Measurements from ENCODE around the gene C1QL1. TPM values are rescaled to one million over a fixed set of nuclear protein-coding genes. Genes with fewer than 3 reads are reported as not detected.

The C1QL1 gene
- total RNA-seq, 1 donor from 2014 or later: 3.2 TPM

DNA sequence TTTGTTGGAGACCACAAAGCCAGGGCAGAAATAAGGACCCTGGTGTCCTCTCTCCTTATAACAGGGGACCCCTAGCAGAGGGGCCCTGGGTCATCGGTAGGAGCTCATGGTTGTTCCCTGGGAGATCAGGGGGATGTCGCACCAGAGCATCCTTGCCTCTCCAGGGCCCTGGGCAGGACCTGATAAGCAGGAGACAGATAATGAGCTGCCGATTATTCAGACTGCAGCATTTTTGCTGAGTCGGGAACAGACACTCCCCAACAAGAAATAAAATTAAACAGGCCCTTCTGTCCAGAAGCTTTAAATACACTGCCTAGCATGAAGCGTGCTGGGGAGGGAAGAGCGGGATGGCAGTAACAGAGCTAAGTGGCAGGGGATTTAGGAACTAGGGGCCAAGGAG is 37.4 kb downstream of the C1QL1 start:
- DNase-seq (ENCODE audit: low spot score): no peak

DNA sequence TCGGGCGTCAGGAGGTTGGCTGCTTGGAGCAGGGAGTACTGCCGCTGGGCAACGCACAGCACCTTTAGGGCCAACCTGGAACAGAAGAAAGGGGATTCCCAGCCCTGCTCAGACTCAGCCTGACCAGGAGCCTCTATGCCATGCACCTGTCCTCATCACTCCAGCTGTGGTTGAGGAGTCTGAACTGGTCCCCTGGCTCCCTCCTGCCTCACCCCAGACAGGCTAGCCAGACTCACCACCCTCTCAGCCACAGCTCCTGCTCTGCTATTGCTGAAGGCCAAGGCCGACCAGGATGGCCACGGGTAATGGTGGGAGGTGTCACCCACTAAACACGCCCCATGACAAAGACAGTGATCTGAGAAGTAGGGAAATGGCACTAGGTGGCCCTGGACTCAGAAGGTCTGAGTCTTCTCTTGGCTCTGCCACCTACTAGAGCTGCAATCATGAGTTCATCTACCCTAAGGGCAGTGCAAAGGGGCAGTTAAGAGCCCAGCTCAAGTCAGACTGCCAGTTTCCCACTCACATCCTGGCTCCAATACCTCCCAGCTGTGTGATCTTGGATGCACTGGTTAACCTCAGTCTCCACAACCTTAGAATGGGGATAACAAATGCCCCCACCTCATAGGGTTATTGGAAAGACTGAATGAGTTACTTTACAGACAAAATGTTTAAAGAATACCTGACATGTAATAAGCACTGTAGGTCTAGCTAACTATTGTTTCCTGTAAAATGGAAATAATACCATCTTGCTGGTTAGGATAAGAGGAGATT is 39.0 kb downstream of the C1QL1 start:
- no peak for DNase-seq (ENCODE audit: low spot score)

DNA sequence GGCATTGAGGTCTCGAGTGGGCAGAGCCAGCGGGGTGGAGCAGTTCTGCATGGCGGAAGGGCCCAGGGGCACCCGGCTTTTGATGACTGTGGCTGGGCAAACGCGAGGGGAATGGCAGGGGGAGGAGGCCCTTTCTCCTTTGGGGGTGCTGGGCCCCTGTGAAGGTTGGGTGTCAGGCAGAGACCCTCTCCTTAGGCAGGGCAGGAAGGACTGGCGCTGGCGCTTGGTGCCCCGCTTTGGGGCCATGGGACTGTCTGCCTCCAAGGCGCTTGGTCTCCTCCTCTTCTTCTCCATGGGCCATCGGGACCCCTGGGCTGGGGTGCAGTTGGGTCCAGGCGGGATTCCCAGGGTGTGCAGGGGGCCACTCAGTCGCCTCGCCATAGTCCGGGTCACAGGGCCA is 40.0 kb downstream of the C1QL1 start:
- DNase-seq (ENCODE audit: low spot score): no peak

DNA sequence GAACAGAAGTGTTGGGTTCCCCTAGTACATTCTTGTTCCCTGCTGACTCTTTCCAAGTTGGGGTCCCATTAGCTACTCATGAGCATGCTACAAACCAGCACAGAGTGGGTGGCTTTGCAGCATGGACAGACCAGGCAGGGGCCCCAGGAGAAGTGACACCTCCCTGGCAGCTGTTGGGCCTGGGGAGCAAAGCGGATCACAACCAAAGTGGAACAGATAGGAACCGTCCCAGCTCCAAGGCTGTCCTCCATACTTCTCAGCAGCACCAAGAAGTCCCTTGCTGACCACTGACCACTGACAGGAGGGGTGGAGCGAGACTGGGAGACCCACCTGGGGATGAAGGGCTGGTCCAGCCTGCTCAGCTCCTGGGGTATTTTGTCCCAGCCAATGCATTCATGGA is 40.4 kb downstream of the C1QL1 start:
- no peak for DNase-seq (ENCODE audit: low spot score)

DNA sequence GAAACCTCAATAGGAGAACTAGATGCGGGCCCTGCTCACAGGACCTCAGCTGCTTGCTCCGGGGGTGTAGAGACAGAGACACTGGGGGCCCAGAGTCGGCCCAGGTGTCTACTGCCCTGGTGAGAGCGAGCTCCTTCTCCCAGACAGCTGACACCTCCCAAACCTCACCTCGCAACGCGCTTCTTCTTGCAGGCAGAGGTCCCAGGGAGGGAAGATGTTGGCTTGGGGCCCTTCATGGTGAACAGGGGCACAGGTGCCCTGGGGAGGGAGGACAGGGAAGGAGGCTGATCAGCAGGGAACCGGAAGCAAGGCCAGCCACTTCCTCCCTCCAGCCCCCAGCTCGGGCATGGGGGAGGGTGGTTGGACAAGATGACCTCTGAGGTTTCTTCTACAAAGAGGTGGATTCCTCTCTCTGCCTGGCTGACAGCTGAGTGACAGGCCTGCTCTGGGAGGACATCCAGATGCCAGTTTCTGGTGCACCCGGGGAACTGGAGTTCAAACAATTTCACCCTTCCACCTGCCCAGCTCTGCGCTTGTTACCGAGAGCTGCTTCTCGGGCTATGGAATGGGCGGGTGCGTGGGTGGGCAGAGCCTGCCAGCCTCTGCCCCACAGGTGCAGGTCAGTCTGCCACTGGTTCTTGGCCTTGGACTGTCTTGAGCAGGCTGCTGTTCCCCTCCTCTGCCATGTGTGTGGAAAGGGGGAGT is 41.1 kb downstream of the C1QL1 start:
- no peak for DNase-seq (ENCODE audit: low spot score)

DNA sequence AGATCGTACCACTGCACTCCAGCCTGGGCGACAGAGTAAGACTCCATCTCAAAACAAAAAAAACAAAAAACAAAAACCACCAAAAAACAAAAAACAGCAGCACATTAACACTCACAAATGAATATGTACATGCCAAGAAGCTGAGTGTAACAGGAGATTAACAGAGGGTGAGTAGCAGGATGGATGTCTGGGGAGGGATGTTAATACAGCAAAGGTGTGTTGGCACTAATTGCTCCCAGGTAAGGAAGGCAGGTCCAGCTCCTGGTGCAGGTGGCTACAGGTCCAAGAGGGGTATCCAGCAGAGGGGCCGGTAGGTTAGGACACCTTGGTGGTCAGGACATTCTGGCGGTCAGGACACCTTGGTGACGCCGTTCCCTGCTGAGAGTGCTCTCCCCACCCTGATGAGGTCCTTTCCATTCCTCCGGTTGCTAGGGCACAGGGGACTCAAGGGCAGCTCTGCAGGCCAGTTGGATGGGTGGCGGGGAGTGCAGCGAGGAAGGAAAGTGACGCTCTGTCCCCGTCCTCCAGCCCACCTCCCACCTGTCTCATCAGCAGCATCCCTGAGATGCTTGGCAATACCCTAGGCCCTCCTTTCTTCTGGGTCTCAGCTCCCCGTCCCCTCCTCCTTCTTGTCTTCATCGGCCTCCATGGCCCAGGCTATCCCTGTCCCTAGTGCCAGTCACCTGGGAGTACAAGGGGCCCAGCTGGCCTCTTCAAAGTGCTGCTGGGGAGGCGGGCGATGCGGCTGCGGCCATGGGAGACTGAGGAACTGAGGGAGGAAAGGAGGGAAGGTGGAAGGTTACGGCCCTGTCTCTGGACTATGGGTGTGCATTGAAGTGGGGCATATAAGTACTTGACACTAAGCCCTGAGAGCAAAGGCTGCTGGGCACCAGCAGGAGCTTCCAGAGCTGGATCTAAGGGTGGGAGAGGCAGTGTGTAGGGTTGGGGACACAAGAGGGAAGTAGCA is 42.1 kb downstream of the C1QL1 start:
- no peak for DNase-seq (ENCODE audit: low spot score)

DNA sequence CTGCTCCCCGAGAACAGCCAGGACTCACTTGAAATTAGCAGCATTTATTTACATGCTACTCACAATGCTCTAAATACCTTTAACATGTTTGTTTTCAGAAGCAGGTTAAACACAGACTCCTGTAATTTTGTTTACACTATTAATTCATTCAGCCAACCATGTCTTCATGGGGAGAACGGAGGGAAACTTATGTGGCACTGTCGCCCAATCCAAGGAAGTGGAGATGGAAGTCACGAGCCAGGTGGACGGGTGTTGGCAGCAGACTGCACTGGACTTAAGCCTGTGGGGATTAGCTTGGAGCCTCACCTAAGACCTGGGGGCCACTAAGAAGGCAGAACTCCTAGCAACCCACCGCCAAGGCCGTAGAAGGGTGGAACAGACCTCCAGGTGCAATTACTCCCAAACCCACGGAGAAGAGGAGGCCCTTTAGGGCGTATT is 44.0 kb downstream of the C1QL1 start:
- DNase-seq (ENCODE audit: low spot score): no peak

DNA sequence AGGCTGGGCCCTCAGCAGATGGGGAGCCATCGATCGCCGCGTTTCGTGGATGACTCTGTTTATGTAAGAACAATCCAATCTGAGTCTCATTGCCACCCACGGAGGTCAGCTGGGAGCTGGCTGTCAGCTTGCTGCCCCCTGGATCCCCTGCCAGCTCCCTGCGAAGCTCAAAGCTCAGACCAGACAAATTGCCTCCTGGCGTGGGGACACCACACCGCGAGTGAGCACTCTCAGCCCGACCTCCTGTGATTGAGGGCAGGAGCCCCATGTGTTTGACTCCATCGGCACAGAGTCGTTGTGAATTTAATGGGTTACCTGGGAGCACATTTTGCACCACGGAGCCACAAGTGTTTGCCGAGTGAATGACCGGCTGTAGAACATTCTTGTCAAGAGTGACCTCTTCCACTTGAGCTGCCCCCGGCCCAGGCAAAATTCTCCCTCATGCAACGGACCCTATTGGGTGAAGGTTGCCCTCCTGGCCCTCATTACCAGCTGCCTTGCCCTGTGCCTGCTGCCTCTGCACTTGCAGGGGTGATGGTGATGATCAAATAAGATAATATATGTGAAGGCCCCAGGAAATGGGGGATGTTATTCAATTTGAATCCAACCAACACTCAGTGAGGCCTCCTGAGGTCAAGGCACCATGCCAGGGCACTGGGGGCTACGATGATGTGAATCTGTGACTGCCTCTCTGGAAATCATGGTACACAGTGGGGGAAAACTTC is 45.2 kb downstream of the C1QL1 start:
- DNase-seq (ENCODE audit: low spot score): no peak

DNA sequence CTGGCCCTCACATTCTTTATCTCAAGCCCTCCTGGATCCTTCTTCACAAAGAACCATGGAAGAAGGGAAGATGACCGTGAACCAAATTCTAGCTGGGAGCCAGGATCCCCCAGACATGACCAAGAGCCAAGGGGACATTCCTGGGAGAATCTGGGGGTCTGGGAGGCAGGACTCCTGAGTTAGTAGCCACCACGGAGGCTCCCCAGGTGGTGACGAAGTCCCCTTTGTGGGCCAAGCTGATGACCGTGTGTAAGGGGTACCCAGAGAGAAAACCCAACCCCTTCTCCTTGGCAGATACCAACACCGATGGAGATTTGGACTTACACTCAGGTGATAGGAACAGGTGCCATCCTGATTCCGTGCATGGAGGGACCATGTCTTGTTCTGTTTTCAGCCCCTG is 46.0 kb downstream of the C1QL1 start:
- DNase-seq (ENCODE audit: low spot score): no peak

DNA sequence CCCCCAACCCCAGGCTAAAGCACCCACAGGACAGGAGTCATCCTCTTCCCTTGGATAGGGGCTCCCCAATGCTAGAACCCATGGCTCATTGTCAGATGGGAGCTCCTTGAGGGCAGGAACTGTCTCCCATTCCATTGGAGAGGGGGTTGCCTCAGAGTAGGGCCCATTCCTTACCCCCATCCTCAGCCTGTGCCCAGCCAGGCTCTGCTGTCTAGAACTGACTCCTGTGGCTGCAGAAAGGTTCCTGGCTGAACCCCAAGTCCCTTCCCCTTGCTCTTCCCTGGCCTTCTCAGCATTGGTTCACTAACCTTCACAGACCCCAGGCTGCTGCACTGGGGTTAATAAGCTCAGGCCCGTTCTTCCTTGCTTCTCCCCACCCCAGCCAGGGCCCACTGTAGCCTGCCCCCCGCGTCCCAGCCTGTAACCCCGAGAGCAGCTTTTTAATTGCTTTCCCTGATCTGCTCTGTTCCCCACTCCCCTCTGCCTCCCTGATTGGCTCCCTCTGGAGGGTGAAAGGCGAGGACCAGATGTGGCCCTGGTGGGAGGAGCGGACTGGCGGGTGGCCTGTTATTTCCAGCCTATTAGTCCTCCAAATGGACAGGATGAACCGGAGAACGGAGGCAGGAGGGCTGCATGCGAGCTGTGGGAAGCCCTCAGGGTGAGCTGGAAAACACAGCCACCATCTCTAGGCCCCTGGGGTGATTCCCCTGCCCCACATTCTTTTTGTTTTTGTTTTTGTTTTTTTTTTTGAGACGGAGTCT is 46.8 kb downstream of the C1QL1 start:
- DNase-seq (ENCODE audit: low spot score): no peak

DNA sequence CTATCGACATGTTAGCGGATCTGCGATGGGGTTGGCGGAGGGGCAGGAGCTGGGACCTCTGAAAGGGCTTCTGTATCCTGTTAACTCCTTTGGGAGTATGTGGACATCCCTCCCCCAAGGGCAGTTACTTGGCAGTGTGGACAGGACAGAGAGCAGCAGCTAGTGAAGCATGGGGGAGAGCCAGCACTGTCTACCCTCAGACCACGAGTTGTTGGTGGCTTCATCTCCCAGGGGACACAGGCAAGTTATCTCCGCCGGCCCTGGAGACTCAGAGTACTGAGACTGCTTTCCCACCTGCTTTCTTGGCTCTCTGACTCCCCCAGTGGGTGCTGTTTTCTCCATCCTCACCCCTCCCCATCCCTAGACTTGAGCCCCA is 47.5 kb downstream of the C1QL1 start:
- no peak for DNase-seq (ENCODE audit: low spot score)

DNA sequence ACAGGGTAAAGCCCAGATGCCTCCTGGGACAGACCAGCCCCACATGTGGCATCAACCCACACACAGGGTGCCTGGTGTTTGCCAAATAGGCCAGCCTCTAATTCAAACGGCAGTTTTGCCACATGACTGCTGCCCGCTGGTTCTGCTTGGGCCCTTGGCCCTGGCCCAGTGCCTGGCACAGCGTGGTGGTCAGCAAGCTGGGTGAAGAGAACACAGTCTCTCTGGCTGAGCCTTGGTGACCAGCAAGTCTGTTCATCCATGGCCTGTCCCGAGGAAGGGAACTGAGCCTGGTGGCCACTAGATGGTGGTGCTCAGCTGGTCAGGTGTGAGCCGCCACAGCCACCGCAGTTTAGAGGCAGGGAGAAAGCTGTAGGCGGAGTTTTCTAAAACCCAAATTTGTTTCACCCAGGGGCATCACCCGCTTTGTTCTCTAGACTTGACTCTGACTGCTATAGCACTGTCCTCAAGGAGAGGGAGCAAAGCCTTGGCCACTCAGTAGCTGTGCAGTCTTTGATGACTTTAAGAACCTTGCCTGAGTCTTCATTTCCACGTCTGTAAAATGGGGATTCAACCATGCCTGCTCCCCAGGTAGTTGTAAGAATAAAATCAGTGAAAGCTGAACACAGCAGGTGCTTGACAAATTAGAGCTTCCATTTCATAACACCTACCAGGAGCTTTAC is 48.1 kb downstream of the C1QL1 start:
- DNase-seq (ENCODE audit: low spot score): peak; percentile 80

DNA sequence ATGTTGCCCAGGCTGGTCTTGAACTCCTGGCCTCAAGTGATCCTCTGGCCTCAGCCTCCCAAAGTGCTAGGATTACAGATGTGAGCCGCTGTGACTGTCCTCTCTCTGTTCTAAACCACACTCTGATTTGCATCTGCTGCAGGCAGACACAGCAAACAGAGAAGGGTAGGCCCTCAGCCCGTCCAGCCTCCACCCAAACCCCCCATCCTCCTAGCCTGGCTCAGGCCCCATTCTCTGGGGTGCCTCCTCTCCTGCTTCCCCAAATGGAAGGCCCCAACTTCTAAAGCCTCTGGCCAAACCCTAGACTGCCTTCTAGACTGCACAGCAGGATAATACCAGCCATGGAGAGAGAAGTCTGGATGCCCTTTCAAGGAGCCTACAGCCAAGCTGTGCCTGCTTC is 48.7 kb downstream of the C1QL1 start:
- no peak for DNase-seq (ENCODE audit: low spot score)

DNA sequence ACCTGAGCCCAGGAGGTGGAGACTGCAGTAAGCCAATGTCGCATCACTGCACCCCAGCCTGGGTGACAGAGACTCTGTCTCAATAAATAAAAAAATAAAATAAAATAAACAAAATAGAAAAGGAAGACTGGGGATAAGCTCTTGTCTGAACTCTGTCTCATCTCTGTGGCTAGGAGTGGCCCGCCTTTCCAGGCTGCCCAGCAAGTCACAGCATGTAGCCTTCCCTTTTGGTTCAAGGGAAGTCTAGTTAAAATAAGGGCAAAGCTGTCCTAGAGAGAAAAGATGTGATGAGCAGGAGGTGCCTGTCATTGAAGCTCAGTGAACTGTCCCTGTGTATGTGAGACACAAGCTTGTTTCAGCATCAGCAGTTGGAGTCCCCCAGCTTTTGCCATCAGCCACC is 50.1 kb downstream of the C1QL1 start:
- DNase-seq (ENCODE audit: low spot score): no peak

DNA sequence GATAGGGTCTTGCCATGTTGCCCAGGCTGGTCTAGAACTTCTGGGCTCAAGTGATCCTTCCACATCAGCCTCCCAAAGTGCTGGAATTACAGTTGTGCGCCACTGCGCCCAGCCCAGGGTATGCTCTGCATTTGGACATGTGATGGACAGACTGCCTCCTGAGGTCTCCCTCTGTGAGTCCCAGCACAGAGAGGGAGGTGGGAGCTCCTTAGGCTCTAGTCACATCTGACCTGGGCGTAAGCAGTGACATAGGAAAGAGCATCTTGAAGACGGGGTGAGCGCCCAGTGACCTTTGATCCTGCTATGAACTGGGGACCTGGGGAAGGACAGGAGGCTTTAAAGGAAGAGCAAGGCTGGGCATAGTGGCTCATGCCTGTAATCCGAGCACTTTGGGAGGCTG is 50.6 kb downstream of the C1QL1 start:
- no peak for DNase-seq (ENCODE audit: low spot score)

DNA sequence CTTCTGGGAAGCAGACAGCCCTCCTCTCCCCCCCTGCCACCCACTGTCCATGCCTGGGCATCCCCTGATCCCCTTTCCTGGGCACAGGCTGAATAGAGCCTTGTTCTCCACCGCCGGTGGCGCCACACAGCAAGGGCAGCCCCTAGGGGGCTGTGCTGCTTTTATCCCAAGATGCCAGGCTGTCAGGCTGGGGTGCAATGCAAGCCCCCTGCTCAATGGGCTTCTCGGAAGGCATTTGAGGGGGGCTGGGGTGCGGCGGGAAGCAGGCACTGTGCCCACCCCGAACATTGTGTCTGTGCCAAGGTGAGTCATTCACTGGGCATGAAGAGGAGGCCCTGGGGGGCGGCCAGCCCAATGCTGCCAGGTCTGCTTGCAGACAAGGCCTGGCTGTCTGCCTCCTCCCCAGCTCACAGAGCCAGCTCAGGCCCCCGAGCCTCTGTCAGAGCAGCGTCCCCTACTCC is 51.3 kb downstream of the C1QL1 start:
- DNase-seq (ENCODE audit: low spot score): no peak

DNA sequence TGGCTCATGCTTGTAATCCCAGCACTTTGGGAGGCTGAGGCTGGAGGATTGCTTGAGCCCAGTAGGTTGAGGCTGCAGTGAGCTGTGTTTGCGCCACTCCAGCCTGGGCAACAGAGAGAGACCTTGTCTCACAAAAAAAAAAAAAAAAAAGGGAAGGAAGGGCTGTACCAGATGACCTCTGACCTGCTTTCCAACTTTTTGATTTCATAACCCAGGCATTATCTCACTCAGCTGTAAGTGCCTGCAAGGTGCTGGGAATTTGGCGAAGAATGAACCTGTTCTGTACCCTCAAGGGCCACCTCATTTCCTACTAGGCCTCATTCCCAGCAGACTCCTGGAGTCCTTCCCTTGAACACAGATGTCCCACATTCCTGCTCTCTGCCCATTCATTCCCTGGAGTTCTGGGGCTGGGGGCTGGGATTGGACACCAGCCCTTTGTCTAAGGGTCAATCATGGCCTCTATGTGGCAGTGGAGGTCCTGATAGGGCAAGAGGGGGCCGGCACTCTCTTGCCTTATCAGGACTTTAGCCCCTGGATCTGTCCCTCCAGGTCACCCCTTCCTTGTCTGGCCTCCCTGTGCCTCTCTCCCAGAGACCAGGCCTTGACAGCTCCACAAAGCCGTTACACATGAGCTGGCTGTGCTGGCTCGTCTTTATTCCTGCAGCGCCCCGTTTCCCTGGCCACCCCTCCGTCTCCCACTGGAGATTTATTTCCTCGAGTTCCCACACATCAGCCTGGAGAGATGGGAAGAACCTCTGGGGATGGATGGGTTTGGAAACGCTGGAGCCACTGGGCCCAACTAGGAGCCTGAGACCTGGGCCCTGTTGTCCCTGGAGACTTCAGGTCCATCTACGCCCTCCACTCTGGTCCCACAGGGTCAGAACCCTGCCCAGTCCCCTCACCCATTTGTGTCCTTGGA is 52.0 kb downstream of the C1QL1 start:
- DNase-seq (ENCODE audit: low spot score): no peak

DNA sequence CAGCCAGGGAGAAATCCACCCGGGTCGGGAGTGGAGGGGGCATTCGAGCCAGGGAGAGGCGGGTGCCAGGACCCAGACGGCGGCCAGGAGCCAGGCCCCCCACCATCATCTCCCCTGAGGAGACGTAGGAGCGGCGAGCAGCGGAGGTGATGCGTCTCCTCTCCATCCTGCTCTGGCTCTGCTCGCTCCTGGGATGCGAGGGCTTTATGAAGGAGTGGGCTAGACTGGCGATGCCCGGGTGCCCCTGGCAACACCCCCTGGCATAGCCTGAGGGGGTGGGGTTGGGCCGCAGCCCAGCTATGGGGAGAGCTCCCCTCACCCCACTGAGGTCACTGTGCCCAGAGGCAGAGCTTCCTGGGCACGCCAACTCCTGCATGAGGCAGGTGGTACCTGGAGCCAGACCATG is 52.8 kb downstream of the C1QL1 start, which contains the start of gene GFAP:
TSS of gene GFAP (minus strand) at position 180 of the 406 bp plus-strand sequence. CDS start at position 166, 14 bp downstream.
- DNase-seq (ENCODE audit: low spot score): no peak

DNA sequence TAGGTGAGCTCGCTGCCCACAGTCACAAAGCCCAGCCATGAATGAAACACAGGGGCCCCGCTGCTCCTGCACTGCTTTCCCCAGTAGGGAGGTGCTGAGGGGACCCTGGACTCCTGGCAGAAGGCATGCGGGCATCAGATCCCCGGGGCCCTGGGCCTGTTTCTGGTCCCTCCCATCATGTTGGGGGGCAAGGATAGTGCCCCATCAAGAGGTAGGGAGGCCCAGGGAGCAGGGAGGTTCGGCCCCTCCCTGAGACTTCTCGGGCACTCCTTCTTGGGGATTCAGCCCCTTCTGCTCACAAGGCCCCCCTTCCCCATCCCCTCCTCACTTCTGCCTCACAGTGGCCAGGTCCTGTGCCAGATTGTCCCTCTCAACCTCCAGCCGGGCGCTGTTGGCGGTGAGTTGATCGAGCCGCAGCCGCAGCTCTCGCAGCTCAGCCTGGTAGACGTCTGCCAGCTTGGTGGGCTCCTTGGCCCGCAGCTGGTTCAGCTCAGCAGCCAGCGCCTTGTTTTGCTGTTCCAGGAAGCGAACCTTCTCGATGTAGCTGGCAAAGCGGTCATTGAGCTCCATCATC is 53.3 kb downstream of the C1QL1 start:
- DNase-seq (ENCODE audit: low spot score): no peak
